Epithelial cell of esophagus (primary cell): ENCODE measurements around the gene SLC7A8.

Source experiments
- DNase-seq: peaks from one replicate; pipeline ENCODE4 v3.0.0; 2010; ENCODE audit warnings: low read depth
- H3K4me3 ChIP-seq: 2 replicates; pipeline ENCODE4 v1.5.1; 2011; ENCODE audit warnings: mild to moderate bottlenecking, low read length, control low read depth
- CTCF ChIP-seq: IDR thresholded peaks from 2 replicates; pipeline ENCODE4 v1.5.1; 2011; ENCODE audit warnings: low read depth, mild to moderate bottlenecking, low read length, control low read depth, inconsistent platforms; ENCODE audit not compliant: insufficient read depth; ENCODE audit errors: missing control alignments

The SLC7A8 gene

GRCh38 chr14:23195552-23196101, 12.2 kb upstream of the SLC7A8 start:
- no peak for DNase-seq
- no peak for TF ChIP-seq CTCF
- no peak overlapping the region for H3K4me3 ChIP-seq

DNA sequence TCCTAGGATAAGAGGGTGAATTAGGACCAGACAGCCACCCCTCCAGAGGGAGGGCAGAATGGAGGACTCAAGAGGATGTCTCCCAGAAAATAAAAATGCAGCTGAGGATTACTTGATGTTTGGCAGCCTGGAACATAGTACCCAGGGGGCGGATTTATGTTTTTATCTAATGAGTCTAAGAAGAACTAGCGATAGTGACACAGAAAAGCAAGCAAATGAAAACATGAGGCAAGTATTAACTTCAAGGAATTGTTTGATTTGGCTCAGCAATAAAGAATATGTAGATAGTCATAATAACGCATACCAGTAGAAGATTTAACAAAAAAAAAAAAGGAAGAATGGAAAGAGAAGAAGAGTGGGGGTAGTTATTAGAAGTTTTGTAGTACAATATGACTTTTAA, 10.0 kb upstream of the SLC7A8 start:
- no peak overlapping the region for H3K4me3 ChIP-seq
- no peak for TF ChIP-seq CTCF
- no peak for DNase-seq

GRCh38 chr14:23187925-23188324, 4.5 kb upstream of the SLC7A8 start:
- no peak for DNase-seq
- H3K4me3 ChIP-seq, result no peak overlapping the region
- TF ChIP-seq CTCF, result no peak

GRCh38 chr14:23186913-23187654, 3.6 kb upstream of the SLC7A8 start:
- peak; percentile 86 for TF ChIP-seq CTCF
- DNase-seq, result peak; percentile 80
- H3K4me3 ChIP-seq, result no peak overlapping the region

- DNase-seq, result peak; percentile 67
- no peak overlapping the region for H3K4me3 ChIP-seq
- TF ChIP-seq CTCF, result no peak
Observed at GRCh38 chr14:23185063-23185462, 1.6 kb upstream of the SLC7A8 start.

- peak overlapping the region; percentile 57 for H3K4me3 ChIP-seq
- DNase-seq, result no peak
- no peak for TF ChIP-seq CTCF
Observed at GRCh38 chr14:23183158-23183470, 346 bp downstream of the SLC7A8 start.
